Liver (tissue), 9 donors: ENCODE measurements around the gene STX7. TPM values are rescaled to one million over a fixed set of nuclear protein-coding genes. Genes with fewer than 3 reads are reported as not detected.

ENCODE experiments used
- DNase-seq: peaks from one replicate; pipeline ENCODE4 v3.0.0-alpha.2; 2017; ENCODE audit warnings: low spot score
- H3K27ac ChIP-seq, 2 donors: one replicate each; pipeline ENCODE4 v1.7.0; 2013; ENCODE audit warnings: inconsistent platforms in 2 of 2, low read length in 2 of 2, control low read depth in 1 of 2, low read depth in 1 of 2, mild to moderate bottlenecking in 1 of 2
- H3K27me3 ChIP-seq, 4 donors: one replicate each; pipeline versions ENCODE4 v1.6.1 to v1.7.0; 2013; ENCODE audit warnings: low read length in 3 of 4, inconsistent platforms in 1 of 4, mild to moderate bottlenecking in 1 of 4, moderate library complexity in 1 of 4; ENCODE audit not compliant: control insufficient read depth in 4 of 4, insufficient read depth in 4 of 4
- H3K36me3 ChIP-seq, 4 donors: one replicate each; pipeline versions ENCODE4 v1.6.1 to v1.7.0; 2013; ENCODE audit warnings: low read length in 3 of 4, mild to moderate bottlenecking in 3 of 4, low read depth in 1 of 4, moderate library complexity in 1 of 4; ENCODE audit not compliant: control insufficient read depth in 4 of 4, insufficient read depth in 3 of 4
- H3K4me1 ChIP-seq, 4 donors: one replicate each; pipeline versions ENCODE4 v1.6.1 to v1.7.0; 2013; ENCODE audit warnings: low read length in 3 of 4, mild to moderate bottlenecking in 3 of 4, moderate library complexity in 1 of 4; ENCODE audit not compliant: control insufficient read depth in 4 of 4, insufficient read depth in 4 of 4
- H3K4me3 ChIP-seq, 3 donors: one replicate each; pipeline versions ENCODE4 v1.6.1 to v1.7.0; 2013; ENCODE audit warnings: low read length in 3 of 3, control low read depth in 1 of 3, low read depth in 1 of 3, mild to moderate bottlenecking in 1 of 3
- H3K9ac ChIP-seq, 2 donors: one replicate each; pipeline ENCODE4 v1.7.0; 2013; ENCODE audit warnings: low read length in 2 of 2, mild to moderate bottlenecking in 2 of 2, moderate library complexity in 2 of 2, control low read depth in 1 of 2, low read depth in 1 of 2
- H3K9me3 ChIP-seq, 4 donors: one replicate each; pipeline versions ENCODE4 v1.6.1 to v1.7.0; 2013; ENCODE audit warnings: low read length in 3 of 4; ENCODE audit not compliant: control insufficient read depth in 4 of 4
- ATF3 ChIP-seq: IDR thresholded peaks from 2 replicates; pipeline ENCODE4 v1.6.1; 2016; ENCODE audit warnings: antibody characterized with exemption
- CTCF ChIP-seq: fragments of 150-350 bp; IDR thresholded peaks from 2 replicates; pipeline ENCODE4 v1.5.1; 2017; ENCODE audit warnings: improper control_type of control experiment, low read depth, low read length; ENCODE audit not compliant: missing input control
- EGR1 ChIP-seq, 2 donors: IDR thresholded peaks; 2 replicates each; pipeline ENCODE4 v1.6.1; 2016 to 2018; ENCODE audit warnings: antibody characterized with exemption in 2 of 2, low read depth in 2 of 2
- FOXA1 ChIP-seq: IDR thresholded peaks from 2 replicates; pipeline ENCODE4 v1.6.1; 2016; ENCODE audit warnings: antibody characterized with exemption
- FOXA2 ChIP-seq: IDR thresholded peaks from 2 replicates; pipeline ENCODE4 v1.6.1; 2016; ENCODE audit warnings: antibody characterized with exemption
- GABPA ChIP-seq, 2 donors: IDR thresholded peaks in 1 of 2; conservative IDR thresholded peaks in 1 of 2; 2 replicates each; pipeline ENCODE4 v1.6.1; 2016; ENCODE audit warnings: antibody characterized with exemption in 2 of 2, mild to moderate bottlenecking in 1 of 2, moderate library complexity in 1 of 2
- HNF4A ChIP-seq, 2 donors: conservative IDR thresholded peaks; 2 replicates each; pipeline ENCODE4 v1.6.1; 2016; ENCODE audit warnings: antibody characterized with exemption in 2 of 2, mild to moderate bottlenecking in 2 of 2
- HNF4G ChIP-seq: IDR thresholded peaks from 2 replicates; pipeline ENCODE4 v1.6.1; 2016; ENCODE audit warnings: antibody characterized with exemption
- JUND ChIP-seq, 2 donors: IDR thresholded peaks; 2 replicates each; pipeline ENCODE4 v1.6.1; 2016; ENCODE audit warnings: antibody characterized with exemption in 2 of 2
- MAX ChIP-seq: IDR thresholded peaks from 2 replicates; pipeline ENCODE4 v1.6.1; 2016; ENCODE audit warnings: antibody characterized with exemption
- NR2F2 ChIP-seq: IDR thresholded peaks from 2 replicates; pipeline ENCODE4 v1.6.1; 2016; ENCODE audit warnings: antibody characterized with exemption
- REST ChIP-seq: IDR thresholded peaks from 2 replicates; pipeline ENCODE4 v1.6.1; 2016; ENCODE audit warnings: antibody characterized with exemption, mild to moderate bottlenecking
- SP1 ChIP-seq: IDR thresholded peaks from 2 replicates; pipeline ENCODE4 v1.6.1; 2018; ENCODE audit warnings: antibody characterized with exemption, mild to moderate bottlenecking
- YY1 ChIP-seq: IDR thresholded peaks from 2 replicates; pipeline ENCODE4 v1.6.1; 2016; ENCODE audit warnings: antibody characterized with exemption, mild to moderate bottlenecking
- ZBTB33 ChIP-seq: IDR thresholded peaks from 2 replicates; pipeline ENCODE4 v1.6.1; 2016; ENCODE audit warnings: antibody characterized with exemption
- WGBS: extraction: QIAGEN DNeasy Blood & Tissue Kit; methylation state at CpG from one replicate; pipeline ENCODE4 v1.1.7; 2013; 5-methylcytosine and 5-hydroxymethylcytosine counted together
- polyA plus RNA-seq, 2 donors: library from polyadenylated mRNA; stranded (reverse) in 1 of 2; unstranded in 1 of 2; fragments of 200-250 nt in 1 of 2; fragments of >200 nt in 1 of 2; fragmentation: Nextera tagmentation in 1 of 2; extraction: Ambion mirVana in 1 of 2; gene quantifications; one replicate each; pipeline versions ENCODE4 v1.2.1 to v1.2.3, GENCODE V29; 2013 to 2015
- total RNA-seq, 2 donors: library from RNA; depleted of rRNA; stranded (reverse); fragments of >200 nt; gene quantifications; one replicate each; pipeline ENCODE4 v1.2.3, GENCODE V29; 2014
- donor health status: healthy.
- donor health status: healthy.
- donor health status: healthy.
- donor health status: healthy.
- donor health status: healthy.

The STX7 gene
- total and polyA plus RNA-seq, 4 donors = 7.5 to 20.0 (median 14.3) TPM

- H3K27me3 ChIP-seq = no peaks in the 10 kb centered on the region
- no peak overlapping the region for H3K9ac ChIP-seq
- no peak for TF ChIP-seq YY1
- WGBS = 91% methylated on average over 5 of the region's 5 CpGs
- no peak for DNase-seq
- H3K4me1 ChIP-seq = peaks cover 0 to 6% (median 0%) of the 10 kb centered on the region in 4 donors
- no peaks in the 10 kb centered on the region for H3K9me3 ChIP-seq
- H3K4me3 ChIP-seq = no peak overlapping the region
- no peak overlapping the region for H3K27ac ChIP-seq
- no peaks in the 10 kb centered on the region for H3K36me3 ChIP-seq
Measured at GRCh38 chr6:132491303-132491702, 21.6 kb downstream of the STX7 start.

GRCh38 chr6:132490478-132491204, 22.3 kb downstream of the STX7 start:
- Histone ChIP-seq H3K27ac (peak overlapping the region in 1 of 2 donors; percentile 62), H3K36me3 (no peaks in the 10 kb centered on the region), H3K9me3 (no peaks in the 10 kb centered on the region), H3K27me3 (no peaks in the 10 kb centered on the region), H3K9ac (peak overlapping the region in 1 of 2 donors; percentile 43), H3K4me3 (no peak overlapping the region), H3K4me1 (peaks cover 0 to 6% (median 0%) of the 10 kb centered on the region in 4 donors)
- DNase-seq = no peak
- TF ChIP-seq CTCF (no peak), GABPA (IDR thresholded peaks at IDR 0.05 in 1 of 2, conservative IDR thresholded peaks at IDR 0.05 in 1 of 2) (no peak), ATF3 (no peak), MAX (no peak), EGR1 (IDR thresholded peaks at IDR 0.05; ENCODE audit: low read depth in 2 of 2) (no peak), REST (no peak), HNF4A (conservative IDR thresholded peaks at IDR 0.05) (no peak), FOXA1 (no peak), FOXA2 (no peak), YY1 (no peak), JUND (IDR thresholded peaks at IDR 0.05) (no peak), HNF4G (no peak), NR2F2 (no peak), SP1 (no peak), ZBTB33 (no peak)
- WGBS = 82% methylated on average over 10 of the region's 10 CpGs
